Measurements from ENCODE around the gene HOXD3. TPM values are rescaled to one million over a fixed set of nuclear protein-coding genes. Genes with fewer than 3 reads are reported as not detected.

The HOXD3 gene
- total RNA-seq, 3 donors from 2014 or later (not counting 1 experiment from before 2014, with no cell fraction given), result not detected

DNA sequence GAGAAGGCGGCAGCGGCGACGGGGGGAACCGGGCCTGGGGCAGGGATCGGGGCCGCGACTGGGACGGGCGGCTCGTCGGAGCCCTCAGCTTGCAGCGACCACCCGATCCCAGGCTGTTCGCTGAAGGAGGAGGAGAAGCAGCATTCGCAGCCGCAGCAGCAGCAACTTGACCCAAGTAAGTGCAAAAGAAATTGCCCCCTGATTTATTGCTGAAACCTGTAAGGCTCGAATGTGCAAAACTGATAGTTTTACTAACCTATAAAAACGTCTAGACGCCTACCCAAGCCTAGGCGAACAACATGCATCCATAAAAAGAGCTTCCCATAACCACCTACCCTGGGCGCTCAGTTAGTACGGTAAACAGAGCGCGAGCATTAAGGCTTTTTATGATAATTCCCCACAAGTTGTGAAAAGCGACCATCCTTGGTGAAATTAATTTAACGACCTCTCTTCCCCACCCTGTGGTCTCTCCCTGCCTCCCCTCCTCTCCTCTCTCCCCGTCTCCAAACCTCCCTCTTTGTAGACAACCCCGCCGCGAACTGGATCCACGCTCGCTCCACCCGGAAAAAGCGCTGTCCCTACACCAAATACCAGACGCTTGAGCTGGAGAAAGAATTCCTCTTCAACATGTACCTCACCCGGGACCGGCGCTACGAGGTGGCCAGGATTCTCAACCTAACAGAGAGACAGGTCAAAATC lies 33.5 kb upstream of the HOXD3 start:
- TF ChIP-seq, protein P1, sequence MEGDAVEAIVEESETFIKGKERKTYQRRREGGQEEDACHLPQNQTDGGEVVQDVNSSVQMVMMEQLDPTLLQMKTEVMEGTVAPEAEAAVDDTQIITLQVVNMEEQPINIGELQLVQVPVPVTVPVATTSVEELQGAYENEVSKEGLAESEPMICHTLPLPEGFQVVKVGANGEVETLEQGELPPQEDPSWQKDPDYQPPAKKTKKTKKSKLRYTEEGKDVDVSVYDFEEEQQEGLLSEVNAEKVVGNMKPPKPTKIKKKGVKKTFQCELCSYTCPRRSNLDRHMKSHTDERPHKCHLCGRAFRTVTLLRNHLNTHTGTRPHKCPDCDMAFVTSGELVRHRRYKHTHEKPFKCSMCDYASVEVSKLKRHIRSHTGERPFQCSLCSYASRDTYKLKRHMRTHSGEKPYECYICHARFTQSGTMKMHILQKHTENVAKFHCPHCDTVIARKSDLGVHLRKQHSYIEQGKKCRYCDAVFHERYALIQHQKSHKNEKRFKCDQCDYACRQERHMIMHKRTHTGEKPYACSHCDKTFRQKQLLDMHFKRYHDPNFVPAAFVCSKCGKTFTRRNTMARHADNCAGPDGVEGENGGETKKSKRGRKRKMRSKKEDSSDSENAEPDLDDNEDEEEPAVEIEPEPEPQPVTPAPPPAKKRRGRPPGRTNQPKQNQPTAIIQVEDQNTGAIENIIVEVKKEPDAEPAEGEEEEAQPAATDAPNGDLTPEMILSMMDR (IDR thresholded peaks at IDR 0.05), result no peak
- Histone ChIP-seq H3K9me3 (ENCODE audit: control insufficient read depth, insufficient read depth, low read length) (peaks cover 4% of the 10 kb centered on the region), H3K27me3 (ENCODE audit: control insufficient read depth, insufficient read depth, low read length) (peaks cover 86% of the 10 kb centered on the region), H3K27ac (ENCODE audit: low read length) (no peak overlapping the region), H3K4me1 (ENCODE audit: control insufficient read depth, insufficient read depth, low read length) (peaks cover 17% of the 10 kb centered on the region), H3K36me3 (ENCODE audit: control insufficient read depth, insufficient read depth, low read length) (no peaks in the 10 kb centered on the region), H3K4me3 (ENCODE audit: low read length) (no peak overlapping the region)
- Mint-ChIP-seq H3K27me3 (ENCODE audit: low read depth in 2 of 2) (peaks cover 78 to 80% of the 10 kb centered on the region in 2 donors), H3K4me1 (peaks cover 13% of the 10 kb centered on the region in 2 donors), H3K36me3 (peaks cover 13% of the 10 kb centered on the region), H3K27ac (no peak overlapping the region), H3K9me3 (peaks cover 2% of the 10 kb centered on the region in 2 donors), H3K4me3 (peak overlapping the region; percentile 45)
- 10% methylated on average over 40 of the region's 40 CpGs for WGBS (ENCODE audit: insufficient coverage)
- no peak for DNase-seq
- no peak for ATAC-seq
- intact Hi-C loops (cut with micrococcal nuclease), result loop anchor here (5.0 kb wide), 1 partner anchor 36 kb away; no protein-coding TSS in a partner anchor

DNA sequence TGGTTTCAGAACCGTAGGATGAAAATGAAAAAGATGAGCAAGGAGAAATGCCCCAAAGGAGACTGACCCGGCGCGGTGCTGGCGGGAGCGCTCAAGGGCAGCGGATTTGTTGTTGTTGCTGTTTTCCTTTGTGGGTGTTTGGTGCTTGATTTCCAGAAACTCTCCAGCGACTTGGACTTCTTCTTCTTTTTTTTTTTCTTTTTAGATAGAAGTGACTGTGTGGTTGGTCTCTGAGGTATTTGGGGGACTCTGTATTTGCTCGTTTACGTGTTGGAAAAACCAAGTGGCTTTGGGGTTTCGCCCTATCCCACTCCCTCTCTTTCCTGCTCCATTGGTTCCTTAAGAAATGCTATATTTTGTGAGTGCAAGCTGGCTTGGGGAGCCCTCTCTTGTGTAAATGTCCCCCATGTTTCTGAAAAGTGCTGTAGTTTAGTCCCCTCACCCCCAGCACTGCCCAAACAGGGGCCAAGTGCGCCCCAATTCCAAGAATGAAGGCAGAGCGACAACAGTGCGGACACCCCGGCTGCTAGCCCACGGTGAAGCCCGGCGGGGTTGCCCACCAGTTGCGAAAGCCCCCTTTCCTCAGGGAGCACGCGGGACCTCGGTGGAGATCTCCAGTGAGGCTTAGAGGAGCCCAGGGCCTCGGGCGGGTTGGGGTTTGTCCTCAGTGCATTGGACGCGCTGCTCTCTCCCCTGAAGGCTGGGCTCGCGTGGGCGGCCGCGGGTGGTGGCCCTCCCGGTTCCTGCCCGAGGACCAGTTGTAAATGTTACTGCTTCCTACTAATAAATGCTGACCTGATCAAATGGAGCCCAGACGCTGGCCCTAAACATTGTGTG lies 32.8 kb upstream of the HOXD3 start:
- no peak for ATAC-seq
- H3K36me3 Mint-ChIP-seq, result peaks cover 7% of the 10 kb centered on the region
- Histone ChIP-seq H3K9me3 (ENCODE audit: control insufficient read depth, insufficient read depth, low read length) (no peaks in the 10 kb centered on the region), H3K4me1 (ENCODE audit: control insufficient read depth, insufficient read depth, low read length) (peaks cover 21% of the 10 kb centered on the region), H3K4me3 (ENCODE audit: low read length) (no peak overlapping the region), H3K36me3 (ENCODE audit: control insufficient read depth, insufficient read depth, low read length) (no peaks in the 10 kb centered on the region), H3K27me3 (ENCODE audit: control insufficient read depth, insufficient read depth, low read length) (peaks cover 87% of the 10 kb centered on the region), H3K27ac (ENCODE audit: low read length) (no peak overlapping the region)
- peaks cover 77 to 78% of the 10 kb centered on the region in 2 donors for H3K27me3 Mint-ChIP-seq (ENCODE audit: low read depth in 2 of 2)
- WGBS (ENCODE audit: insufficient coverage), result 13% methylated on average over 33 of the region's 34 CpGs
- H3K4me3 Mint-ChIP-seq, result peak overlapping the region; percentile 45
- peaks cover 8 to 13% of the 10 kb centered on the region in 2 donors for H3K4me1 Mint-ChIP-seq
- no peak overlapping the region for H3K27ac Mint-ChIP-seq
- no peak for DNase-seq
- intact Hi-C loops (cut with micrococcal nuclease), result loop anchor here (5.0 kb wide), 1 partner anchor 37 kb away; no protein-coding TSS in a partner anchor
- no peaks in the 10 kb centered on the region for H3K9me3 Mint-ChIP-seq
- TF ChIP-seq, protein P1 (IDR thresholded peaks at IDR 0.05), result no peak

DNA sequence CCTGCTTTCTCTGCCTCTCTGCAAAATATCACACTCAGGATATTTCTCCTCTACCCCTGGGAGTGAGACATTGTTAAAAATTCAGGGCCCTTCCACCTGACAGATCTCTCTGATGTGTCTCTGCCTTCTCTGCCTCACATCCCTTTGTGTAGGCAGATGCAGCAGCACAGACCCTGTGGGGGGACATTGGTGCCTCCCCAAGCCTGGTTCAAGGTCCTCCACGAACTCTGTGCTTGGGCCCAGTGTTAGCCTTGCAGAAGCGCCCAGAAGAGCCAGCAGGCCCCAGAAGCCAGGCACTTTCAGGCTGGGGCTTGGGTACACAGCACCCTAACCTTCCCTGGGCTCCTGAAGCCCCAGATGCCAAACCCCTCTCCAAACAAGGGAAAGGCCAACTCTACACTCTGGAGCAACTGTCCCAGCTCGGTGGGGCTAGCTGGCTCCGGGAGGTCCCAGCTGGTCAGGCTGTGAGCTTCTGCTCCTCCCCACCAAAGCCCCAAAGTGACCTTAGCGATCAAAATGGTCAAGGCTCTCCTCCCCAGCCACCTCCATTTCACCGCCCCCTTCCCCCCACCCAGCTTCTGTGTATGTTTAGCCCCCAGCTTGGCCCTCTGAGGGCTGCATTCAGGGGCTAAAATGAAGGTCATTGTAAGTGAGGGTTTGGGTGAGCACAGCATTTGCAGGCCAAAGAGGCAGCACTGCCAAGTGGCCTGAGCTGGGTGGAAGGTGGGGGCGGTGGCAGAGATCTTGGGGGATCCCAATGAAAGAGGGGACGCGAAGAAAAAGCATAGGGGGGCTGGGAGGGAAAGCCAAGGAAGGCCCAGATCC lies 31.9 kb upstream of the HOXD3 start:
- H3K4me3 Mint-ChIP-seq, result no peak overlapping the region
- Histone ChIP-seq H3K27me3 (ENCODE audit: control insufficient read depth, insufficient read depth, low read length) (peaks cover 83% of the 10 kb centered on the region), H3K36me3 (ENCODE audit: control insufficient read depth, insufficient read depth, low read length) (no peaks in the 10 kb centered on the region), H3K4me3 (ENCODE audit: low read length) (no peak overlapping the region), H3K27ac (ENCODE audit: low read length) (no peak overlapping the region), H3K9me3 (ENCODE audit: control insufficient read depth, insufficient read depth, low read length) (no peaks in the 10 kb centered on the region), H3K4me1 (ENCODE audit: control insufficient read depth, insufficient read depth, low read length) (peaks cover 23% of the 10 kb centered on the region)
- H3K9me3 Mint-ChIP-seq, result no peaks in the 10 kb centered on the region
- ATAC-seq (no peak), DNase-seq (no peak)
- TF ChIP-seq, protein P1 (IDR thresholded peaks at IDR 0.05), result no peak
- intact Hi-C loops (cut with micrococcal nuclease), result loop anchor here (5.0 kb wide), 4 partner anchors 38 to 1037 kb away; no protein-coding TSS in a partner anchor
- H3K27ac Mint-ChIP-seq, result no peak overlapping the region
- WGBS (ENCODE audit: insufficient coverage), result 25% methylated on average over 8 of the region's 9 CpGs
- H3K27me3 Mint-ChIP-seq (ENCODE audit: low read depth in 2 of 2), result peaks cover 69 to 70% of the 10 kb centered on the region in 2 donors
- H3K36me3 Mint-ChIP-seq, result peaks cover 7% of the 10 kb centered on the region
- H3K4me1 Mint-ChIP-seq, result peaks cover 8 to 13% of the 10 kb centered on the region in 2 donors
